Measurements from ENCODE around the gene LGALSL. TPM values are rescaled to one million over a fixed set of nuclear protein-coding genes. Genes with fewer than 3 reads are reported as not detected.
"Not testable (repeated sequence)": the region's sequence is repeated elsewhere in the genome, so short reads cannot be mapped to it uniquely, and the experiment has no call there.

LGALSL gene
- total RNA-seq, 1 donor from 2014 or later = 19.9 TPM

DNA sequence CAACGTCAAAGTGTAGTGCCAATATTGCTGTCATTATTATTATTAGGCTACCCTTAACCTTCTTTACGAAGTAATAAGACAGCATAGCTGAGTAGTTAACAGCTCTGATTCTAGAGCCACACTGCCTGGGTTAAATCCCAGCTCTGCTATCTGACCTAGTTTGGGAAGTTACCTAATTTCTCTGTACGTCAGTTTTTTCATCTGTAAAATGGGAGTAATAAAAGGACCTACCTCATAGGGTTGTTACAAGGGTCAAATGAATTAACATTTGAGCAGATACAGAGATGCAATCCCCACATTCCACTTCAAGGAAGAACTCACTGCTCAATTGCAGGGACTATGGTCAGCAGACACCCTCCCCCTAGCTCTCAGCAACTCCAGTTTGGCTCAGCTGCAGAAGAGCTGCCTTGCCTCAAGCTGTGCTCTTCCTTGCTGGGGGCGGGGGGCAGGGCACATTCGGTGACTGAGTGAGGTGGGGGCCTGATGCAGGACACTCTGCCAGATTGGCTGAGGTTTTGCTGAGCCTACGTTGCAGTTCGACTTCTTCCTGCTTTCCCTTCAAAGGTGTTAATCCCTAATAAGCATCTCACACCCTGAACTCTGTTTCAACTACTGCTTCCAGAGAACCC, 11.0 kb upstream of the LGALSL start:
- no peak for DNase-seq (ENCODE audit: low spot score)

- DNase-seq (ENCODE audit: low spot score) = not testable (repeated sequence)
These were observed 8.0 kb upstream of the LGALSL start for GRCh38 chr2:64445970-64446369.

- DNase-seq (ENCODE audit: low spot score) = no peak
These were observed 6.5 kb upstream of the LGALSL start for GRCh38 chr2:64447317-64448040.

- no peak for DNase-seq (ENCODE audit: low spot score)
These were observed 5.9 kb upstream of the LGALSL start for GRCh38 chr2:64448041-64448426.

GRCh38 chr2:64451051-64451450, 2.9 kb upstream of the LGALSL start:
- no peak for DNase-seq (ENCODE audit: low spot score)

GRCh38 chr2:64454386-64455332, 697 bp downstream of the LGALSL start:
- peak; percentile 34 for DNase-seq (ENCODE audit: low spot score)

GRCh38 chr2:64455545-64455944, 1.6 kb downstream of the LGALSL start:
- DNase-seq (ENCODE audit: low spot score) = no peak

DNA sequence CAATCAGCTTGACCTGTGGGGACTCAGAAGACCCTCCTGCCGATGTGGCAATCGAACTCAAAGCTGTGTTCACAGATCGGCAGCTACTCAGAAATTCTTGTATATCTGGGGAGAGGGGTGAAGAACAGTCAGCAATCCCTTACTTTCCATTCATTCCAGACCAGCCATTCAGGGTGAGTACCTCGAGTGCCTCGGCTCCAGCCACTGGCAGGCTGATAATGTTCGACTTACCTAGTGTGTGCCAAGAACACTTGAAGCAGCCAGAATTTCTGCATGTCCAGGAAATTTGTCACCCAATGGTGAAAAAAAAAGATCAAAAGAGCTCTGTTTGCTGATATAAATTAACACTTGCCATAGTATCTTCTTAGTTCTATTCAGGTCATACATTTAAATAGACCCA, 2.3 kb downstream of the LGALSL start:
- DNase-seq (ENCODE audit: low spot score) = no peak

GRCh38 chr2:64457524-64457923, 3.6 kb downstream of the LGALSL start:
- no peak for DNase-seq (ENCODE audit: low spot score)

DNA sequence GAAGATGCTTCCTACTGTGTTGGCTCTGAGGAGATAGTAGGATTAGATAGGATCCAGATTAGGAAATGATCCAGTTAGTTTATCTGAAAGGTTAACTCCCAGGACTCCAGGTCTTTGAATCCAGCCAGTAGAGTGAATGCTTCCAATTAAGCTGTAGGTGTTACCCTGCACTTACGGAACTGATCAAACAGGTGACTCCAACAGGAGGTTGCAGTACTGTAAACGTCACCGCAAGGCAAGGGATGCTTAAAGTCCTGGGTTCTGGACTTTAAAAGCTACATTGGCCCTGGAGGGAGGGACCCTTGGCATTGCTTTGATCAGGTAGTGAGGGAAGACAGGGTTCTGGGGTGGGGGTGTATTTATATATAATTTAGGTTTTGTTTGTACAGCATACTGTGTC, 5.6 kb downstream of the LGALSL start:
- DNase-seq (ENCODE audit: low spot score) = no peak

GRCh38 chr2:64460330-64460729, 6.4 kb downstream of the LGALSL start:
- DNase-seq (ENCODE audit: low spot score) = no peak

DNA sequence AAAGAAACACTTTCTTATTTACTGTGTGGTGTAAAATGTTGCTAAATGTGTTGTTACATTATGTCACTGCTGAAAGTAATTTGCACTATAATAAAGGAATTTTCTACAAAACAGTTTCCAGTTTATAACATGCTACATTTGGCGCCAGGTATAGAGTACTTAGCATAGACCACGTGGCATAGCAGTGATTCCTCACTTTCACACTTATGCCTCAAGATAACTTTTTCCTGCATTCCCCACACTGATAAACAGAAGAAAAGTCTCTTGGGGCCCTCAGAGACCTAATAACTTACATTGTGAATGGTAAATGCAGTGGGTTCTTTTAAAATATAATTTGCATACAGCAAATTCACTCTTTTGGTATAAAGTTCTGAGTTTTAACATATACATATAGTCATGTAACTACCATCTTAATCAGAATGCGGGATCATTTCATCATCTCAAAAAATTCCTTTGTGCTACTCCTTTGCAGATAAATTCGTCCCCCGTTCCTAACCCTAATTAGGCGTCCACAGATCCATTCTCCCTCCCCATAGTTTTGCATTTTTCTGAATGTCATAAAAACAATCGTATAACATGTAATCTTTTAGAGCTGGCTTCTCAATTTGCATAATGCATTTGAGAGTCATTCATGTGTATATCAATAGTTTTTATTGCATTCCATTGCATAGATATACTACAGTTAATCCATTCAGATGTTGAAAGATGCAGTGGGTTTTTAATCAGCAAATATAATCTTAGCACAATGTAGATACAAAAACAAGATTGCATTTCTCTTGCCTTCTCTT, 7.5 kb downstream of the LGALSL start:
- no peak for DNase-seq (ENCODE audit: low spot score)

DNA sequence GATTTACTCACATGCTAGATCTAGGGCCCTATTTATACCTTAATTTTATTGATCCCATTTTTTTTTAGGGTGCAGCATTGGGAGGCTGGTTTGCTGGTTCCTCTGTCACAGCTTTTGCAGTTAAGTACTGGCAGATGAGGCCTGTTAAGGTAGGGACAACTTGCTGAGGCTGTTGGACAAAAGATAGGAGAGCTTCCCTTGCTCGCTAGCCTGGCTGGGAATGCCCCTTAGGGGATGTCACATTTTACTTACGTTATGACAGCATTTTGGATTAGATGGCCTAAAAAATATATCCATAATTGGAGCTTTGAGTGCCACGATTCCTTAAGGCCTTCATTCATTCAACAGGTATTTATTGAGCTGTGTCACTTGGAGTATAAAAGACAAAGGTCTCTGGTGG, 8.2 kb downstream of the LGALSL start:
- DNase-seq (ENCODE audit: low spot score) = no peak

- DNase-seq (ENCODE audit: low spot score) = no peak
These were observed 9.2 kb downstream of the LGALSL start for GRCh38 chr2:64462940-64463700.

GRCh38 chr2:64463781-64464180, 9.8 kb downstream of the LGALSL start:
- no peak for DNase-seq (ENCODE audit: low spot score)

DNA sequence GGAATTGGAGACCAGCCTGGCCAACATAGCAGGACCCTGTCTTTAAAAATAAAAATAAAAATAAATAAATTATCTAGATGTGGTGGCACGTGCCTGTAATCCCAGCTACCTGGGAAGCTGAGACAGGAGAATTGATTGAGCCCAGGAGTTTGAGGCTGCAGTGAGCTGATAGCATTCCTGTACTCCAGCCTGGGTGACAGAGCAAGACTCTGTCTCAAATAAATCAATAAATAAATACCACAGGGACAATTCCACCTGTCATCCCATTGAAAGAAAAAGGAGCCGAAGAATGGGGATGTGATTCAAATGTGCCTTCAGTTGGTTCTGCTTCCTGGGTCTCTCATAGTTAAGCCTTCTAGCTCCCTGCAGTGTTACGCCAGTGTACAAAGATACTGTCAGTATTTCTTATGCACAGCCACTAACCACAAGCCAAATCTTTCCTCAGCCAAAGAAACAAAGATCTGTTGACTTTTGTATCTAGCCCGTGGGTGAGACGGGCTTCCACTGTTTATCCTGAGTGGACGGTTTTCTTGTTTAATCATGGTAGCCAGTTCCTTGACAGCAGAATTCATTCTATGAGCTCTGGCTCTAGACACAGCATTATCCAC, 12.6 kb downstream of the LGALSL start:
- no peak for DNase-seq (ENCODE audit: low spot score)

DNA sequence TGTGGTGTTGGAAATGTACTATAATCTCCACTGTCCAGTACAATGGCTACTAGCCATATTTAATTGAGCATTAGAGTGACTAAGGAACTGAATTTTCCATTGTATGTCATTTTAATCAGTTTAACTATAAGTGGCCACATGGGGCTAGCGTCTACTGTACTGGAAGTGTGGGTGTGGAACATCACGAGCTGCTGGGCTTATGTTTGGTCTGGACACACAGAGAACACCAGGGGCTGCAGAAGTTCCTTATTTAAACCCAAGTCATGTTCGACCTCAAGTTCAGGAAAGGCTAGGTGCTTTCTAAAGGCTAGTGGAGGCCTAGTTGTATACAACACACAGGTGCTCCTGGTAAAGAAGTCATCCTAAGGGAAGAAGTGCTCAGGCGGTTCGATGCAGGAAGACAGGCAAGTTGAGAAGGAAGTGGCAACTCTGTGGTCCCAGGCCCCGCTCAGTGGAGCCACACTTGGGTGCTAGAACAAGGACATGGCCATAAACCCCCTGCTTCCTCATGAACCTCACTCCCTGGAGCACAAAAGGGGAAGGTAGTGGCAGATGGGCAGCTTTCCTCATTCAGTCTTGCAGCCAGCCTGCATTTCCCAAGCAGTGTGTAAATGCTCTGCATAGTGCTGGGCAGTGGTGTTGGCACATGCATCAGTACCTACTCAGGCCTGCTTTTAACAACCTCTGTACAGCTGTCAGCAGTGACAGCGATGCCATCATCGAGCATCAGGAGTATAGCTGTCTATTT, 13.3 kb downstream of the LGALSL start:
- no peak for DNase-seq (ENCODE audit: low spot score)

DNA sequence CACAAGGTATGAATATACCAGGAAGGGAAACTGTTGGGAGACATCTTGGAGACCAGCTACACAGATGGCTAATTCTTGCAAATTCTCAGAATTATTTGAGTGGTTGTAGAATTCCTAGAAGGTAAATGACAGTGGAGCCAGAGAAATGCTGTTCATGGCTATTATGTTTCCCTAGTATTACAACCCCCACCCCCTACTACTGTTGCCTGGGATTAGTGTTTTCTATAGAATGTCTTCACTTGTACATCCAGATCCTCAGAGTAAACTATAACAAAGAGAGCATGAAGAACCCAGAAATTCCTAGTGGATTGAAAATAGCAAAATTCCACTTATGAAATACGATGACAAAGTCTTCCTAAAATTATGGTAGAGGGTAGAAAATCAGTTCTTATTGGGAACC, 15.3 kb downstream of the LGALSL start:
- no peak for DNase-seq (ENCODE audit: low spot score)

DNA sequence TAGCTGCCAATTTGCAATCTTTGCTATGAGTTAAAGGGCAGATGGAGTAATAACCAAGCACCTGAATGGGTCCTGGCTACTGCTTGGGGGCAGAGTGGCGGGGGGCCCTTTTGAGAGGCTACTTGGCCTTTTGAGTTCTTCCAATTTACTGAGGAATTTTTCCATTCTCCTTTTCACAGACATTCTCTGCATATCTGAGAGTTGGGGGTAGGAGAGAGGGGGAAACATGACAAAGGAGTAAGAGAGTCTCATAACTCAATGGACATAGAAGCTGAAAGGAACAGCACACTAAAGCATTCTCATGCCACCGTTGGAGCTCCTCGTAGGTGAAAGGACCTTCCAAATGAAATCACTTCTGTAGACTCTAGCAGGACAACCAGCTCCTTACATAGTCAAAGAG, 16.1 kb downstream of the LGALSL start:
- no peak for DNase-seq (ENCODE audit: low spot score)

- DNase-seq (ENCODE audit: low spot score) = no peak
These were observed 16.9 kb downstream of the LGALSL start for GRCh38 chr2:64470766-64471295.

Measured in mucosa of gallbladder (tissue), 1 donor.